A673 (cell line): ENCODE measurements around the gene DAB2IP. TPM values are rescaled to one million over a fixed set of nuclear protein-coding genes. Genes with fewer than 3 reads are reported as not detected.
"Not testable (repeated sequence)": the region's sequence is repeated elsewhere in the genome, so short reads cannot be mapped to it uniquely, and the experiment has no call there.

Experiments used
- BruUV-seq: library from RNA; stranded (reverse); fragments of 400-500 nt; replicated peaks from 2 replicates; lab custom pipeline; 2021; lab: Mats Ljungman, UMichigan
- CTCF ChIA-PET: fragments of 300-600 bp; sonication (Branson Sonifier 250); formaldehyde crosslinking; loops from one replicate; lab custom pipeline; 2022; ENCODE audit warnings: antibody characterized with exemption; lab: Charles Lee
- POLR2A ChIA-PET: fragments of 300-600 bp; sonication (Branson Sonifier 250); formaldehyde crosslinking; loops from one replicate; lab custom pipeline; 2022; ENCODE audit warnings: antibody characterized with exemption; ENCODE audit not compliant: low non-redundant PET; lab: Charles Lee
- DNase-seq: peaks from one replicate; pipeline ENCODE4 v3.0.0-alpha.2; 2015; ENCODE audit warnings: low spot score
- H3K27ac ChIP-seq: fragments of 200-600 bp; sonication (generic); 2 replicates; pipeline ENCODE4 v1.5.1; 2016; ENCODE audit warnings: mixed run types, low read depth, mild to moderate bottlenecking, mixed read lengths, antibody characterized with exemption, low read length; ENCODE audit not compliant: poor library complexity, severe bottlenecking
- H3K27me3 ChIP-seq: fragments of 200-600 bp; sonication (generic); replicated peaks from 2 replicates; pipeline ENCODE4 v1.6.1; 2017; ENCODE audit warnings: mixed run types, low read depth, mild to moderate bottlenecking, mixed read lengths, antibody characterized with exemption, low read length; ENCODE audit not compliant: insufficient read depth, poor library complexity
- H3K36me3 ChIP-seq: fragments of 200-600 bp; sonication (generic); 2 replicates; pipeline ENCODE4 v1.6.1; 2016; ENCODE audit warnings: mixed run types, mild to moderate bottlenecking, mixed read lengths, antibody characterized with exemption, low read length; ENCODE audit not compliant: insufficient read depth, poor library complexity, severe bottlenecking
- H3K4me1 ChIP-seq: fragments of 200-600 bp; sonication (generic); 2 replicates; pipeline ENCODE4 v1.6.1; 2017; ENCODE audit warnings: mixed run types, mild to moderate bottlenecking, mixed read lengths, antibody characterized with exemption, low read length; ENCODE audit not compliant: insufficient read depth, poor library complexity, severe bottlenecking
- H3K4me3 ChIP-seq: fragments of 200-600 bp; sonication (generic); 2 replicates; pipeline ENCODE4 v1.5.1; 2016; ENCODE audit warnings: low read depth, mixed run types, mild to moderate bottlenecking, mixed read lengths, low read length; ENCODE audit not compliant: poor library complexity, severe bottlenecking
- H3K9me3 ChIP-seq: fragments of 200-600 bp; sonication (generic); 2 replicates; pipeline ENCODE4 v1.6.1; 2016; ENCODE audit warnings: mixed run types, low read depth, mild to moderate bottlenecking, mixed read lengths, antibody characterized with exemption, low read length; ENCODE audit not compliant: poor library complexity, severe bottlenecking
- CTCF ChIP-seq: fragments of 300-800, 200-600 bp; sonication (generic); conservative IDR thresholded peaks from 2 replicates; pipeline ENCODE4 v1.5.1; 2017; ENCODE audit warnings: low read depth, mild to moderate bottlenecking, antibody characterized with exemption, low read length, moderate library complexity, mixed read lengths
- EZH2 ChIP-seq: fragments of 200-600 bp; sonication (generic); IDR thresholded peaks from 2 replicates; pipeline ENCODE4 v1.6.1; 2017; ENCODE audit warnings: borderline replicate concordance, low read depth, mild to moderate bottlenecking, mixed read lengths, antibody characterized with exemption, low read length; ENCODE audit not compliant: poor library complexity, severe bottlenecking
- intact Hi-C: fragments of 100-400 bp; cut with micrococcal nuclease; formaldehyde crosslinking; loops from one replicate; pipeline ENCODE4 v1.10.0; 2022; ENCODE audit not compliant: unreplicated experiment
- total RNA-seq: library from RNA; stranded (reverse); gene quantifications from 2 replicates; pipeline ENCODE4 v1.2.3, GENCODE V29; 2021

The DAB2IP gene
- total RNA-seq, 1 experiment from 2014 or later = 34.5 TPM

DNA sequence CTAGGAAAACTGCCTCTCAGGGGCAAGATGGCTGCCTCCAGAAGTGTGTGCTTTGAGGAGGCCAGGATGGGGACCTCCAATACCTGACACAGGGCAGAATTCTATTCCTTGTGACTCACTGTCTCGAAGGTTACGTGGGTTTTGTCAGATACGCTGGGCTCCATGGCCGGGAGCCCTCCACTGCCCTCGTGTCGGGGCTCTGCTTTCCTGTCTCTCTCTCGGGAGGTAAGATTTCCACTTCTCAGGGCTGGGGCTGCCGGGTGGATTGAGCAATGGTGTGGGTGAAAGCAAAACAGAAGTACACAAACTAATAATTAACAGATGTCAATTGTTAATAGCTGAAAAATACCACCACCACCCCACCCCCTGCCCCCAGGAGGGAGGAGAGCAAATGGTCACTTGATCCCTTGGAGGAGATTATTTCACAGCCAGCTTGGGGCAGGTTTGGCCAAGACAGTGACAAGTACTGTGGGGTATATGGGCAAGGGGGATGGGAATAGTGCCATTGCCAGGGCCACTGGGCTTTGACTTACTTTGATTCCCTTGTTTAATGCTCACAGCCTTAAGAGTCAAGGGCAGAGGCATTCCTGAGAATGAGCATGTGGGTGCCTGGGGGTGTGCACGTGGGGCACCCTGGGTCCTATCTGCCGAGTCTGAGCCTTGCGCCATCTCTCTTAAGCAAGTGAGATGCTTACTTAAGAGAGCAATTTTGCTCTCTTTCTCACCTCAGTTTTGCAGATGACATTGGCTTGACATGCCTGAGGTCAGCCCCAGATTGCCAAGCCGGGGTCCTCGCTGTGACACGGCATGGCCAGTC lies 28.8 kb upstream of the DAB2IP start:
- CTCF ChIA-PET = no interaction called here
- H3K9me3 ChIP-seq = no peaks in the 10 kb centered on the region
- DNase-seq = no peak
- H3K4me1 ChIP-seq = no peaks in the 10 kb centered on the region
- H3K4me3 ChIP-seq = no peak overlapping the region
- no peaks in the 10 kb centered on the region for H3K36me3 ChIP-seq
- H3K27me3 ChIP-seq = peaks cover 1% of the 10 kb centered on the region
- TF ChIP-seq CTCF (no peak), EZH2 (no peak)
- H3K27ac ChIP-seq = no peak overlapping the region
- intact Hi-C loops = loop anchor here (5.0 kb wide), 1 partner anchor 370 kb away; no protein-coding TSS in a partner anchor
- POLR2A ChIA-PET = no interaction called here
- BruUV-seq = no TSS peak

DNA sequence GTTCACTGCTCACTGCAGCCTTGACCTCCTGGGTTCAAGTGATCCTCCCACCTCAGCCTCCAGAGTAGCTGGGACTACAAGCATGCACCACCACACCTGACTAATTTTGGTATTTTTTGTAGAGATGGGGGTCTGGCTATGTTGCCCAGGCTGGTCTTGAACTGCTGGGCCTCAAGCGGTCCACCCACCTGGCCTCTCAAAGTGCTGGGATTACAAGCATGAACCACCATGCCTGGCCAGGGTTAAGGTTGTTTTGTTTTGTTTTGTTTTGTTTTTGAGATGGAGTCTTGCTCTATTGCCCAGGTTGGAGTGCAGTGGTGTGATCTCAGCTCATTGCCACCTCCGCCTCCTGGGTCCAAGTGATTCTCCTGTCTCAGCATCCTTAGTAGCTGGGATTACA lies 28.0 kb upstream of the DAB2IP start:
- intact Hi-C loops = loop anchor here (5.0 kb wide), 1 partner anchor 369 kb away; no protein-coding TSS in a partner anchor
- BruUV-seq, POLR2A ChIA-PET, H3K36me3 ChIP-seq, DNase-seq, H3K4me1 ChIP-seq, H3K27me3 ChIP-seq, H3K9me3 ChIP-seq, H3K4me3 ChIP-seq, H3K27ac ChIP-seq, CTCF ChIA-PET: not testable (repeated sequence)

- H3K36me3 ChIP-seq = no peaks in the 10 kb centered on the region
- no peak overlapping the region for H3K27ac ChIP-seq
- CTCF ChIA-PET = no interaction called here
- intact Hi-C loops = no loop called here
- no peaks in the 10 kb centered on the region for H3K27me3 ChIP-seq
- BruUV-seq = no TSS peak
- no peaks in the 10 kb centered on the region for H3K4me1 ChIP-seq
- TF ChIP-seq EZH2 (no peak), CTCF (no peak)
- POLR2A ChIA-PET = no interaction called here
- no peak overlapping the region for H3K4me3 ChIP-seq
- no peaks in the 10 kb centered on the region for H3K9me3 ChIP-seq
- DNase-seq = no peak
Measured at GRCh38 chr9:121625590-121625989, 25.8 kb upstream of the DAB2IP start.
